T-helper 17 cell (primary cell): ENCODE results near the gene FYB1. TPM values are rescaled to one million over a fixed set of nuclear protein-coding genes. Genes with fewer than 3 reads are reported as not detected.

Source experiments
- ATAC-seq: fragments of 150-1000 bp; cut with Tn5 transposase; 2 replicates; pipeline ENCODE4 v1.10.0; 2021; ENCODE audit warnings: mild to moderate bottlenecking, moderate library complexity
- DNase-seq, 3 donors: peaks; one replicate each; pipeline versions ENCODE4 v3.0.0 to v3.0.0-alpha.2; 2020 to 2021
- H3K9me3 ChIP-seq: one replicate; pipeline ENCODE4 v1.7.0; 2013; ENCODE audit warnings: low read length, mild to moderate bottlenecking; ENCODE audit not compliant: control insufficient read depth, poor library complexity, severe bottlenecking
- H3K27ac Mint-ChIP-seq: one replicate; pipeline ENCODE4 v1.8.0; 2022; ENCODE audit warnings: mild to moderate bottlenecking, moderate library complexity, mixed read lengths
- H3K27me3 Mint-ChIP-seq: one replicate; pipeline ENCODE4 v1.8.0; 2022; ENCODE audit warnings: mixed read lengths
- H3K36me3 Mint-ChIP-seq: one replicate; pipeline ENCODE4 v1.8.0; 2022; ENCODE audit warnings: low read depth, mixed read lengths
- H3K4me1 Mint-ChIP-seq: one replicate; pipeline ENCODE4 v1.8.0; 2022; ENCODE audit warnings: mild to moderate bottlenecking, mixed read lengths
- H3K4me3 Mint-ChIP-seq: one replicate; pipeline ENCODE4 v1.8.0; 2022; ENCODE audit warnings: mild to moderate bottlenecking, moderate library complexity, mixed read lengths
- total RNA-seq, 4 donors: library from RNA in 2 of 4; stranded (reverse) in 2 of 4; gene quantifications; one replicate each; pipeline ENCODE4 v1.2.3 and lab custom pipeline; 2022 to 2026

Gene FYB1
- total RNA-seq, 2 donors from 2014 or later = 499 to 517 TPM

DNA sequence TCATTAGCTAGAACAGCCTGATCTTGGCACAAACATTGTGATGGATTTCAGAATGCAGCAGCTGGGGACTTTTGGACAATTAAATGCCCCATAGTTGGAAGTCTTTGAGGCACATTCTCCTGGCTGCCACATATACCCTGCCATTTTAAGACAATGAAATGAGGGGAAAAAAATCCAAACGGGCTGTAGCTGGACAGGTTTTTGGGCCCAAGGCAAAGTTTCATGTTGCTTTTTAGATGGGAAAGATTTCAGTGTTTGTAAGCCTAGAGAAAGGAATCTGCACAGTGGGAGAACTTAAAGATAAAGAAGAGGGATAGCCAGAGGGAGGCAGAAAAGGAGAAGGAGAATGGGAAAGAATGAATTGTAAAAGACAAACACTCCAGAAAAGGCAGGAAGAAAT is 115.1 kb downstream of the FYB1 start:
- peak overlapping the region; percentile 76 for H3K27ac Mint-ChIP-seq
- DNase-seq = no peak
- no peaks in the 10 kb centered on the region for H3K9me3 ChIP-seq
- peaks cover 37% of the 10 kb centered on the region for H3K4me1 Mint-ChIP-seq
- no peak overlapping the region for H3K4me3 Mint-ChIP-seq
- H3K36me3 Mint-ChIP-seq = peaks cover 11% of the 10 kb centered on the region
- ATAC-seq = no peak
- no peaks in the 10 kb centered on the region for H3K27me3 Mint-ChIP-seq

DNA sequence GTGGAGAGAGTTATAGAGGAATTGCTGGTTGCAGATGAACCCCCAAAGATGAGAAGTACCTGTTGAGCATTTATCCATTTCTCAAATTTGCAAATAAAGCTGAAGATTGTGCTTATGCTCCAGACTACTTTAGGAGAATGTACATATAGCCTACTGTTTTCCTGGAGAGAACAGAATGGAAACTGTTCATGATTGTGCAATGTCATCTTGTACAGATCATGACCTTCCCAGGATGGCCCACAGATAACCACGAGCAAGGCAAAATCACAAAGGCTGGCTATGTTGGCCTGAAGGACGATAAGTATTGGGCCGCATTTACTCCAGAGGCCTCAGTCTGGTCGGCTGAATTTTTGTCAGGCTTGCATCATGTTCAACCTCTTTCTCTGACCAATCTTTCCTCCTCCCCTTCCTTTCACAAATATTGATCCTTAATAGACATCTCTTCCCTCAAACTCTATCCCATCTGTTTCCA is 116.6 kb downstream of the FYB1 start:
- no peaks in the 10 kb centered on the region for H3K9me3 ChIP-seq
- no peak for DNase-seq
- H3K27me3 Mint-ChIP-seq = no peaks in the 10 kb centered on the region
- H3K36me3 Mint-ChIP-seq = peaks cover 11% of the 10 kb centered on the region
- H3K27ac Mint-ChIP-seq = peak overlapping the region; percentile 45
- H3K4me1 Mint-ChIP-seq = peaks cover 39% of the 10 kb centered on the region
- ATAC-seq = no peak
- H3K4me3 Mint-ChIP-seq = no peak overlapping the region

DNA sequence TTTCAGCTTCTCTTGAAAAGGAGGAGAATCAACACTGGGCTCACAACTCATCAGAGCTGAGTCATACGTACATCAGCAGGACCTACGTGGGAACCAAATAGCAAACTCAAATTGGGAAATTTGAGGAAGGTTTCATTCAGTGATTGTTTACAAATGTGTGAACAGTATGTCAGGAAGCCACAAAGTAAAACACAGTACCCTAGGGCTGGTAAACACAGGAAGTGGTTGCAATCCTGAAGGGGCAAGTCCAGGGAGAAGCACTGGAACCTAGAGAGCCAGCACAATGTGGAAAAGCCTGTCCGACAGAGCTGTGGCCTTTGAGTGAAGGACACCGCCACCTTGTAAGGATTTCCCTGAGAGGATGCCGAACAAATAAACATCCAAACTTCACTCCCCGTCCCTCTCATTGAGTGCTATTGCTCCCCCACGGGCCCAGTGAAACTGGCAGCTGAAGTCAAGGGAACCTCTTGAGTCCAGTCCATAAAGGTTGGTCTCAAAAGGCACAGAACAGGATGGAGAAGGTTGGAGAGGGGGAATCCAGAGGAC is 118.4 kb downstream of the FYB1 start:
- DNase-seq (no peak), ATAC-seq (peak; percentile 37)
- H3K9me3 ChIP-seq = no peaks in the 10 kb centered on the region
- Mint-ChIP-seq H3K27ac (peak overlapping the region; percentile 69), H3K4me3 (peak overlapping the region; percentile 25), H3K4me1 (peaks cover 42% of the 10 kb centered on the region), H3K36me3 (peaks cover 11% of the 10 kb centered on the region), H3K27me3 (no peaks in the 10 kb centered on the region)

DNA sequence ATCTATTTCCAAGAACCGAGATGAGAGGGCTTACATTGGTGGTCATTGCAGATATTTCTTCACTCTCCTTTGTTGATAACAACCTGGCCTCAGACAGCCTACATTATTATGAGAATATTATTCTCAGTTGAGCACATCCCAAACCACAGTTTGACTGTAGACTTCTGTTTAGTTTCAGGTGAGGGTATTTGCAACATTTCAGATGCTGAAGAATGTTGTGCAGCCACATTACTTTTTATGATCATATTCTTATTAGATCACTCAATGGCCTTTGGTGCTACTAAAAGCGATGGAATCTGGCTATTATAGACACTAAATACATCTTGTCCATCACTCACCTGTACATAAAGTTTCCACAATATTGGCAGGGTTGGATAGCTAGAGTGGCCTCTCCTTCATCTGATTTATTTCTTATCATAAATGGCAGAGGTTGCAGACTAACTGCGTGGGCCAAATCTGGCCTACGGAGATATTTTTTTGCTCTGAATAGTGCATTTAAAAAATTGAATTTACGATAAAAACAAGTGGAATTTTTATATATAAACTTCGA is 119.0 kb downstream of the FYB1 start:
- DNase-seq (no peak), ATAC-seq (peak; percentile 6)
- Mint-ChIP-seq H3K27me3 (no peaks in the 10 kb centered on the region), H3K4me1 (peaks cover 42% of the 10 kb centered on the region), H3K4me3 (no peak overlapping the region), H3K27ac (peak overlapping the region; percentile 69), H3K36me3 (peaks cover 11% of the 10 kb centered on the region)
- H3K9me3 ChIP-seq = no peaks in the 10 kb centered on the region

DNA sequence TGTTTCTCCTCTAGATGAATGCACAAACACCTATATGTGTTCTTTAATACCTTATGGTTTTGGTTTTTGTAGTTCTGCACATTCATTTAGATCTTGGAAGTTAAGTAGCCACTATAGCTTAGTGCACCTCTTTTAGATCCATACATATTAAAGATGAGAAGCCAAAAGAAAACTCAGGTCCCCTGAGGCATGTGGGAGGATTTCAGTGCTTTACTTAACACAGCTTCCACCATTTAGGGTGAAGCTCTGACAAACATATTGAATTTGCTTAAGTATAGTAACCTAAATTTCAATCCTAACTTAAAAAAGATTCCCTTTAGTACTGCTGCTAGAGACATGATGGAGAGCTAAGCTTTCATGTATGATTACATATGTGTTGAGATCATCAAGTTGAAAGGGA is 119.5 kb downstream of the FYB1 start:
- Mint-ChIP-seq H3K4me1 (peaks cover 42% of the 10 kb centered on the region), H3K27ac (peak overlapping the region; percentile 69), H3K4me3 (no peak overlapping the region), H3K27me3 (no peaks in the 10 kb centered on the region), H3K36me3 (peaks cover 11% of the 10 kb centered on the region)
- no peak for DNase-seq
- peak; percentile 6 for ATAC-seq
- no peaks in the 10 kb centered on the region for H3K9me3 ChIP-seq

DNA sequence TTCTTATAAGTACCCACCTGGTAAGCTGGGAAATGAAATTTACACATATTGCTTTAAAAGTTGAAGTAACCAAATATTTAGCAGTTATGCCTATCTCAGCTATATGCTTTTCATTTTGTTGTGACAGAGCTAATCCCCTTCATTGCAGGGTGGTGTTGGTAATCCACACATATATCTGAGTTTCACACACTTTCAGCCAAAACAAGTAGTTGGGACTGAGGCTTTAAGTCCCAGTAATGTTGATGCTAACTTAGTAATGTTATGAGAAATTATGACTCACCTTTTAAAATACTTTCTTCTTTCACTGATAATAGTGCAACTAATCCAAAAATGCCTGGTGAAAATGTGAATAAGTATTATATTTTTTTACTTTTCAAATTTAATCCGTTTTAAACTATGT is 126.0 kb downstream of the FYB1 start:
- no peak for DNase-seq
- H3K27me3 Mint-ChIP-seq = no peaks in the 10 kb centered on the region
- H3K4me1 Mint-ChIP-seq = peaks cover 5% of the 10 kb centered on the region
- H3K36me3 Mint-ChIP-seq = no peaks in the 10 kb centered on the region
- no peak for ATAC-seq
- H3K9me3 ChIP-seq = no peaks in the 10 kb centered on the region
- H3K4me3 Mint-ChIP-seq = no peak overlapping the region
- H3K27ac Mint-ChIP-seq = no peak overlapping the region

DNA sequence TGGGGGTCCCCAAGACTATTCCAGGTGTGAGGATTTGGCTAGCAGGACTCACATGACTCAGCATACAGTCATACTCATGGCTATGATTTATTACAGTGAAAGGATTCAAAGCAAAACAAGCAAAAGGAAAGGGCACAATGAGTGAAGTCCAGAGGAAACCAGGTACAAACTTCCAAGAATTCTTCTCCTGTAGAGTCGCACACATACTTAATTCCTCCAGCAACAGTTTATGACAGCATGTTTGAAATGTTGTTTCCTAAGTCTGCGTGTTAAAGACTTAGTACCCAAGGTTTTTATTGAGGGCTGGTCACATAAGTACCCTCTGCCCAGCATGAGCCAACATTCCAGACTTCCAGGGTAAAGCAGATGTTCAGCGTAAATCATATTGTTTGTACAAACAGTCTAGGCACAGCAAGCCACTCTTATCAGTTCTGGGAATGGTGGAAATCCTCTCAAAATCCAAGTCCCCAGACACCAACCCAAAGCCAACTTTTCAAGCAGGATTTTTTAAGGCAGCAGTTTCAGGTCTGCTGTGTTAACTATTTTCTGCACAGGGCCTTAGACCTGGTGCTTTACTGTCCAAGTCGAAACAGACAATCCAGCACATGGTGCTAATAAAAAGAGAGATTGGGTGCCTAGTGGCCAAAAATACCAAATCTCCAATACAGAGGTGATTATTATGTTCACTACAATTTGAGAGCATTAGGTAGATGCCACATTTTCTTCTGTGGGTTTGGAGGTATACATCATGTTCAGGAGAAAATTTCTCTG is 126.6 kb downstream of the FYB1 start:
- H3K27me3 Mint-ChIP-seq = no peaks in the 10 kb centered on the region
- H3K4me1 Mint-ChIP-seq = peaks cover 5% of the 10 kb centered on the region
- no peak overlapping the region for H3K27ac Mint-ChIP-seq
- no peak for ATAC-seq
- no peak overlapping the region for H3K4me3 Mint-ChIP-seq
- H3K9me3 ChIP-seq = no peaks in the 10 kb centered on the region
- H3K36me3 Mint-ChIP-seq = no peaks in the 10 kb centered on the region
- DNase-seq = no peak

DNA sequence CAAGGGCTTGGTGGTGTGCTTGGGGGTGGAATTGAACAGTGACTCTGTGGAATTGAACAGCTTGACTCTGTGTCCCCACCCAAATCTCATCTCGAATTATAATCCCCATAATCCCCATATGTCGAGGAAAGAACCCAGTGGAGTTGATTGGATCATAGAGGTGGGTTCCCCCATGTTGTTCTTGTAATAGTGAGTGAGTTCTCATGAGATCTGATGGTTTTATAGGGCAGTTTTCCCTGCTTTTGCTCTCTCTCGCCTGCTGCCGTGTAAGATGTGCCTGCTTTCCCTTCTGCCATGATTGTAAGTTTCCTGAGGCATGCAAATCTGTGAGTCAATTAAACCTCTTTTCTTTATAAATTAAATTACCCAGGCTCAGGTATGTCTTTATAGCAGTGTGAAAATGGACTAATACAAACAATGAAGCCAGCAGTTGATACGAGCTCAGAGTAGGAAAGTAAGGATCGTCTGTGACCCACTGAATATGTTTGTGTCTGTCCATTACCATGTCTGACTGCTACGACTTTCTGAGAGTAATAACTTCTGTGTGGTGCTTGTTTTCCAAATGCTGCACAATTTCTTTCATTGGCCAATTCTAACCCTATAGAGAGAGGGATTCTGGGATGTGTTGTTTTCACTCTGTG is 127.3 kb downstream of the FYB1 start:
- Mint-ChIP-seq H3K4me1 (peaks cover 2% of the 10 kb centered on the region), H3K27me3 (peaks cover 1% of the 10 kb centered on the region), H3K4me3 (no peak overlapping the region), H3K27ac (no peak overlapping the region), H3K36me3 (no peaks in the 10 kb centered on the region)
- ATAC-seq (no peak), DNase-seq (no peak)
- H3K9me3 ChIP-seq = no peaks in the 10 kb centered on the region

DNA sequence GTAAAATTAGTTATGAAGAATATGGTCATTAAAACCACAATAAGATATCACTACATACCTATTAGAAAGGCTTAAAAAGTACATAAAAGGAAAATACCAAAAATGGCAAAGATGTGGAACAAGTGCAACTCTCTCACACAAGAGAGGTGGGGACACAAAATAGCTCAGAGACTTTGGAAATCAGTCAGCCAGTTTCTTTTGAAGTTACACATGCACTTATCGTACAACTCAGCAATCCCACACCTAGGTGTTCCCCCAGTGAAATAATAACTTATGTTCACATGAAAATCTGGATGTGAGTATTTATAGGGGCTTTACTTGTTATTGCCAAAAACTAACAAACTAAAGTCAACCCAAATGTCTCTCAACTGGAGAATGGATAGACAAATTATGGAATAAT is 135.4 kb downstream of the FYB1 start:
- Mint-ChIP-seq H3K27me3 (peaks cover 20% of the 10 kb centered on the region), H3K4me1 (no peaks in the 10 kb centered on the region), H3K27ac (no peak overlapping the region), H3K4me3 (no peak overlapping the region), H3K36me3 (peaks cover 5% of the 10 kb centered on the region)
- ATAC-seq (no peak), DNase-seq (no peak)
- H3K9me3 ChIP-seq = no peaks in the 10 kb centered on the region

DNA sequence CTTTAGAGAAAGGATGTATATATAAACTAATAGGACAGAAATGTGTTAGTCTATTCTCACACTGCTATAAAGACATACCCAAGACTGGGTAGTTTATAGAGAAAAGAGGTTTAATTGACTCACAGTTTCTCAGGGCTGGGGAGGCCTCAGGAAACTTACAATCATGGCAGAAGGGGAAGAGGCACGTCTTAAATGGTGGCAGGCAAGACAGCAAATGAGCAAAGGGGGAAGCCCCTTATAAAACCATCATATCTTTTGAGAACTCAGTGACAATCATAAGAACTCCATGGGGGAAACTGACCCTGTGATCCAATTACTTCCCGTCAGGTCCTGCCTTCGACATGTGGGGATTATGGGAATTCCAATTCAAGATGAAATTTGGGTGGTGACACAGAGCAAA is 136.4 kb downstream of the FYB1 start:
- Mint-ChIP-seq H3K36me3 (peaks cover 5% of the 10 kb centered on the region), H3K27ac (no peak overlapping the region), H3K4me1 (no peaks in the 10 kb centered on the region), H3K4me3 (no peak overlapping the region), H3K27me3 (peaks cover 20% of the 10 kb centered on the region)
- H3K9me3 ChIP-seq = no peaks in the 10 kb centered on the region
- ATAC-seq (no peak), DNase-seq (no peak)

DNA sequence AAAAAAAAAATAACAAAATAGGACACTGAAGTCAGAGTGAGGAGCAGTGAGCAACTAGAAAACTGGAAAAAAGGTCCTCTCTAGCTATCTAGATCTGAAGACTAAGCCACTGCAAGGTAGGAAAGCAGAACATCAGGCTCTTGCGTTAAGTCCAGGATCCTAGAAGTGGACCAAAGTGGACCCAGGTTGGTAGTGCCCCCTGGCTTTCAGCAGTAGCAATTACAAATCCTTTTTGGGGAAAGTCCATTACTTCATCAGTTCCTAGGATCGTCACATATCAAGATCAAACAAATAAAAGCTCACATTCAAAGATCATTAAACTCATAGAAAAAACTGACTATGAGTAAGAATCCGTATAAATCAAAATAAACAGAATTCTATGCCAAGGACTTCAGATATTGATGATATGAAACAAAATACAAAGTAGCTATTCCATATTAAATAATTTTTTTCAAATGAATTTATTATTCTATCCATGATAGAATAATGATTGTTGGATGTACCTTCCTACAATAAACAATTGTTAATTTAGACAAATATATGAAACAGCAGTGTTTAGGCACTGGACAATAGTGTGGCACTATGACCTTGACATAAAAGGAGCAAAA is 138.7 kb downstream of the FYB1 start:
- DNase-seq = no peak
- peak; percentile 77 for ATAC-seq
- H3K9me3 ChIP-seq = no peaks in the 10 kb centered on the region
- Mint-ChIP-seq H3K4me3 (no peak overlapping the region), H3K4me1 (peaks cover 12% of the 10 kb centered on the region), H3K36me3 (peaks cover 2% of the 10 kb centered on the region), H3K27ac (peak overlapping the region; percentile 24), H3K27me3 (peaks cover 22% of the 10 kb centered on the region)

DNA sequence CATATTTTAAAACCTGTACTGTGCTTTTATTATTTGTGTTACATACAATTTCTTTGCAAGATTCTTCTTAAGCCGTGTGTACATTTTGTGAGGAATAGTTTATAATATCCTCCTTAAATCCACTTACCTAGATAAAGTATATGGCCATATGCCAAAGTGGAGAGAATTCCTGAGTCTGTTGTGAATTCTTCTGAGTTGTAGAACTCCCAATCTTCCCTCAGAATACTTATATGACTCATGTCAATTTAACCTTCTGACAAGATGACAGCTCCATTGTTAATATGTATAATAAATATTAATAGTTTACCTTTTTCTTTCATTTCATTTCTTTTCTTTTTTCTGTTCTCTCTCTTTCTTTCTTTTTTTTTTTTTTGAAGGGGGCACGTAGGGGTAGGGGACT is 139.2 kb downstream of the FYB1 start:
- Mint-ChIP-seq H3K4me3 (no peak overlapping the region), H3K27ac (no peak overlapping the region)

DNA sequence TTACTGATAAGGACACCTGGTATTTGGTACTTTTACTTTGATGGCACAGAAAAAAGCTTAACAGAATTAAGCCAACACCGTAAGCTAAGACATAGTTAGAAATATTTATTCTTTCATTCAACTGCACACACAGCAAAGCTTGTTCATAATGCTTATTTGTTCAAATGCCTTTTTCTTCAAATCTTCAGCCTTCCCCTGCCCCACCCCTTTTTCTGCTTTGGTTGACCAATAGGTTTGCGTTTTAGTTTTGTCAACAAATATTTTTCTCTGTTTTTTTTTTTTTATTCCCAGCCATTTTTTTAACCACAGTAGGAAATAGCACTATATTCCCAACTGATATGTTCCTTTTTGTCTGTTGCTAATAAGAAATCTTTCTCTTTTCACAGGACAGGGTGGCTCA is 140.2 kb downstream of the FYB1 start:
- DNase-seq (no peak), ATAC-seq (no peak)
- no peaks in the 10 kb centered on the region for H3K9me3 ChIP-seq
- Mint-ChIP-seq H3K4me3 (no peak overlapping the region), H3K36me3 (peaks cover 2% of the 10 kb centered on the region), H3K4me1 (peaks cover 16% of the 10 kb centered on the region), H3K27ac (no peak overlapping the region), H3K27me3 (peaks cover 22% of the 10 kb centered on the region)

More for the DNA sequence above, 139.2 kb downstream of the FYB1 start:
- no peaks in the 10 kb centered on the region for H3K9me3 ChIP-seq
- Mint-ChIP-seq H3K4me1 (peaks cover 16% of the 10 kb centered on the region), H3K36me3 (peaks cover 2% of the 10 kb centered on the region), H3K27me3 (peaks cover 22% of the 10 kb centered on the region)
- no peak for DNase-seq
- no peak for ATAC-seq
